Kidney epithelial cell (primary cell): ENCODE results near the gene NDUFAF5. TPM values are rescaled to one million over a fixed set of nuclear protein-coding genes. Genes with fewer than 3 reads are reported as not detected.

Experiments
- DNase-seq: peaks from one replicate; pipeline ENCODE4 v3.0.0-alpha.2; 2010; ENCODE audit warnings: low read depth
- H3K27me3 ChIP-seq: 2 replicates; pipeline ENCODE4 v1.6.0; 2011; ENCODE audit warnings: low read length; ENCODE audit not compliant: control insufficient read depth, insufficient read depth
- H3K36me3 ChIP-seq: 2 replicates; pipeline ENCODE4 v1.5.1; 2011; ENCODE audit warnings: low read length; ENCODE audit not compliant: control insufficient read depth, insufficient read depth
- H3K4me3 ChIP-seq: 2 replicates; pipeline ENCODE4 v1.5.1; 2011; ENCODE audit warnings: low read depth, mild to moderate bottlenecking, control low read depth, low read length
- total RNA-seq: library from RNA; depleted of rRNA; stranded (reverse); fragments of >200 nt; gene quantifications from 2 replicates; pipeline ENCODE4 v1.2.3, GENCODE V29; 2015
- TF ChIP-seq, protein P1 (sequence below): IDR thresholded peaks from 2 replicates; pipeline ENCODE4 v1.5.1; 2011; ENCODE audit warnings: mild to moderate bottlenecking, moderate library complexity, low read length, control low read depth, inconsistent platforms; ENCODE audit not compliant: insufficient read depth, poor library complexity, severe bottlenecking

The NDUFAF5 gene
- total RNA-seq, 1 donor from 2014 or later: 46.8 TPM

DNA sequence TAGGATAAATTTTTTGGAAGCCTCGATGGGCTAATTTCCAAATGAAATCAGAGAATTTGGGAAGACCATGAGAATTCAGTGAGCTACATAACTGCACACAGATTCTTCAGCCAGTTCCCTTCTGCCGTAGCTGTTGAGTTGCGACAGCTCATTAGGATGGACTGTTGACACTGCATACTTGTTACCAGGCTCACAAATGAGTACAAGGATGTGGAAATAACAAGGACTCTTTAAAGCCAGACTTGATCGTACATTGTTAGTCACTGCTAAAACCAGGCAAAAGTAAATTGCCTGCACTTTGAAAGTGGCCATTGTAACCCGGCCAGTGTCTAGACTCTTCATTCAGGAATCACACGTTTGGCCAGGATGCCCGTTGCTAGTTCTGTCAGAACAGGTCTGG lies 37.0 kb downstream of the NDUFAF5 start:
- DNase-seq: no peak

DNA sequence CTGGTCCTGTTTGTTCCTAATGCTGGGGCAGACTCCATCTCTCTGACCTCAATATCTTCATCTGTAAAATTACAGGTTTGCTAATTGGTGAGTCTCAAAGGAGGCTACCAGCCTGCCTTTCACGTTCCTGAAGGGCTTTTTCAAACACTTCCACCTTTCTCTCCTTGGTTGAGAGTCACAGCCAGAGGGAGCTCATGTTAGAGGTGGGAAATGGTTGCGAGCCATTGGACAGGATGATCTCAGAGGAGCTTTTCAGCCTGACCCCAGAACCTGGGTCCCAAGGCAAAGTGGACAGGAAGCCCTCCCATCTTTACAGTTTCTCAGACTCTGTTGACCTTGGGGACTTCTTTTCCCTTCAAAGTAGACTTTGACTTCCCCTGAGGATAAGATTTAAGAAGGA lies 37.6 kb downstream of the NDUFAF5 start:
- Histone ChIP-seq H3K4me3 (no peak overlapping the region), H3K27me3 (no peaks in the 10 kb centered on the region), H3K36me3 (peaks cover 2% of the 10 kb centered on the region)
- TF ChIP-seq, protein P1, sequence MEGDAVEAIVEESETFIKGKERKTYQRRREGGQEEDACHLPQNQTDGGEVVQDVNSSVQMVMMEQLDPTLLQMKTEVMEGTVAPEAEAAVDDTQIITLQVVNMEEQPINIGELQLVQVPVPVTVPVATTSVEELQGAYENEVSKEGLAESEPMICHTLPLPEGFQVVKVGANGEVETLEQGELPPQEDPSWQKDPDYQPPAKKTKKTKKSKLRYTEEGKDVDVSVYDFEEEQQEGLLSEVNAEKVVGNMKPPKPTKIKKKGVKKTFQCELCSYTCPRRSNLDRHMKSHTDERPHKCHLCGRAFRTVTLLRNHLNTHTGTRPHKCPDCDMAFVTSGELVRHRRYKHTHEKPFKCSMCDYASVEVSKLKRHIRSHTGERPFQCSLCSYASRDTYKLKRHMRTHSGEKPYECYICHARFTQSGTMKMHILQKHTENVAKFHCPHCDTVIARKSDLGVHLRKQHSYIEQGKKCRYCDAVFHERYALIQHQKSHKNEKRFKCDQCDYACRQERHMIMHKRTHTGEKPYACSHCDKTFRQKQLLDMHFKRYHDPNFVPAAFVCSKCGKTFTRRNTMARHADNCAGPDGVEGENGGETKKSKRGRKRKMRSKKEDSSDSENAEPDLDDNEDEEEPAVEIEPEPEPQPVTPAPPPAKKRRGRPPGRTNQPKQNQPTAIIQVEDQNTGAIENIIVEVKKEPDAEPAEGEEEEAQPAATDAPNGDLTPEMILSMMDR: no peak
- DNase-seq: no peak

More for the DNA sequence above, 37.0 kb downstream of the NDUFAF5 start:
- Histone ChIP-seq H3K36me3 (peaks cover 2% of the 10 kb centered on the region), H3K27me3 (no peaks in the 10 kb centered on the region), H3K4me3 (no peak overlapping the region)
- TF ChIP-seq, protein P1: no peak

DNA sequence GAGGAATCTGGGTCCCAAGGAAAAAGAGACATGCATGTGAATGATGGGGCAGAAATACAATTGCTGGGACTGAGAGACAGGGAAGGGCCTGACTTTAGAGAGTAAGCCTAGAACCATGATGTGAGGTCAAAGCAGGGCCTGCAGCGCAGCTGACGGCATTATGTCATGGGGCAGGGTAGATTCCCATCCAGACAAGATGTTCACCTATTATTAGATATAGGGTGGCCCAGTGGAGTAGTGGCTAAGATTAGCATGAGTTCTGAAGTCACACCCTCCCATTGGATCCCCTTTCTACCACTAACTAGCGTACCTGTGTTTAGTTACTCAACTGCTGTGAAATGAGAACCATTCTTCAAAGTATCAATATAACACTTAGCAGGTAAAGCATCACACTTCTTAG lies 39.6 kb downstream of the NDUFAF5 start:
- TF ChIP-seq, protein P1: no peak
- Histone ChIP-seq H3K27me3 (no peaks in the 10 kb centered on the region), H3K36me3 (no peaks in the 10 kb centered on the region), H3K4me3 (no peak overlapping the region)
- no peak for DNase-seq

DNA sequence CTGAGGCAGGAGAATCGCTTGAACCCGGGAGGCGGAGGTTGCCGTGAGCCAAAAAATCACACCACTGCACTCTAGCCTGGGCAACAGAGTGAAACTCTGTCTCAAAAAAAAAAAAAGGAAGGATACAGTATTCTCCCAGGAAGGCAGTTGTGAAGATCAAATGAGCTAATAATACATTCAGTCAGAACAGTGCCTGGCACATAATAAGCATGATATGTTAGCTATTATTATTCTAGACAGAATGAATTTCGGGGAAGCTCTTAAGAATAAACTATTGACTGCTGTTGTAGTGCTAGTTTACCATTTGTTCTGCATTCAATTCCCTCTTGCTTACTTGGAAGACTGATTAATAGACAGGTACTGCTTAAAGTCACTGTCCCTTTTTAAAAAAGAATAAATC lies 40.6 kb downstream of the NDUFAF5 start:
- TF ChIP-seq, protein P1: no peak
- H3K4me3 ChIP-seq: no peak overlapping the region
- DNase-seq: no peak
- H3K36me3 ChIP-seq: no peaks in the 10 kb centered on the region
- H3K27me3 ChIP-seq: no peaks in the 10 kb centered on the region

DNA sequence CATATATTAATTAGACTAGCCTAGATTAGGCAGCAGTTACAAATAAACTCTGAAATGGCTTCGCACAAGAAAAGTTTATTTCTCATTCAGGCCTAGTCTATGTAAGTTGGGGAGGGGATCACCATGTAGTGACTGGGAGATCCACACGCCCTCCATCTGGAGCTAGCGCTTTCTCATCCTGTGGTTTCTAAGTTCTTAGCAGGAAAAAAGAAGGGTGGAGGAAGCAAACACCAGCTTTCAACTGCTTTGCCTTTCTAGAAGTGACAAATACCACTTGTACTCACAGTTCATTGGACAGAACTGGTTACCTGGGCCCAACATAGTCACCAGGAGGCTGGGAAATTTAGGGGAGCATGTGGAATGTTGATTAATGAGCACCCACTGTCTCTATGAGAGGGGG lies 46.6 kb downstream of the NDUFAF5 start:
- no peaks in the 10 kb centered on the region for H3K36me3 ChIP-seq
- TF ChIP-seq, protein P1: no peak

DNA sequence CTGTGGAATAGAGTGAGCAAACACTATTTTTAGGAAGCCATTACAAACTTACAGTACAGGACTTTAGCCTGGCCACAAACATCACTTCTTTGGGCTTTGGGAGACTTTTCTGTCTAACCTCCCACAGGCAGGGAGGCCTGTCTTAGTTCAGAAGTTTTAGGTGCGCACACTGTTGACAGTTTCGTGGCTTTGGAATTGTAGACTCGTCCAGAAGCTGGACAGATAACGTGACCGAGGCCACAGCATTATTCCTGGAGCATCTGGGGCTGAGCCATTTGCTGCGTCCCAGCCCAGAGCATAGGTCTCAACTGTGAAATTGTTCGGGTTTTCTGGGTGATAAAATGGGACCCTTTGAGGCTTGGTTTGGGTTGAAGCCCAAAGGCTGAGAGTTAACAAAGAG lies 53.8 kb downstream of the NDUFAF5 start:
- TF ChIP-seq, protein P1: no peak
- H3K36me3 ChIP-seq: no peaks in the 10 kb centered on the region

More for the DNA sequence above, 46.6 kb downstream of the NDUFAF5 start:
- DNase-seq: no peak
- H3K4me3 ChIP-seq: no peak overlapping the region
- H3K27me3 ChIP-seq: no peaks in the 10 kb centered on the region

More for the DNA sequence above, 53.8 kb downstream of the NDUFAF5 start:
- Histone ChIP-seq H3K4me3 (no peak overlapping the region), H3K27me3 (no peaks in the 10 kb centered on the region)
- no peak for DNase-seq
